Activated T-helper 1 cell treated with anti-CD3 and anti-CD28 coated beads, Interleukin-2, amount 50 U/mL, for 16 hours (primary cell): Measurements from ENCODE around the gene ATP2A3.
A peak's percentile ranks its signal among the peaks of the same experiment; 100 is the strongest.

ENCODE experiments used
- DNase-seq, 2 donors: peaks; one replicate each; pipeline ENCODE4 v3.0.0-alpha.2; 2020; ENCODE audit warnings: low read depth in 1 of 2, low spot score in 1 of 2

The ATP2A3 gene

GRCh38 chr17:3964203-3965117 is at the start of gene ATP2A3:
Gene ATP2A3, minus strand, starts transcription at chr17:3964437. Its CDS starts 146 bp downstream, at chr17:3964291.
- peak; percentile 30 to 68 for DNase-seq

- DNase-seq = no peak
Measured at GRCh38 chr17:4010754-4011153, 46.5 kb upstream of the ATP2A3 start.

GRCh38 chr17:4009186-4009785 is 45.0 kb upstream of the ATP2A3 start:
- no peak for DNase-seq

GRCh38 chr17:4008441-4009185 is 44.4 kb upstream of the ATP2A3 start:
- no peak for DNase-seq

- no peak for DNase-seq
Measured at GRCh38 chr17:4008082-4008435, 43.8 kb upstream of the ATP2A3 start.

DNA sequence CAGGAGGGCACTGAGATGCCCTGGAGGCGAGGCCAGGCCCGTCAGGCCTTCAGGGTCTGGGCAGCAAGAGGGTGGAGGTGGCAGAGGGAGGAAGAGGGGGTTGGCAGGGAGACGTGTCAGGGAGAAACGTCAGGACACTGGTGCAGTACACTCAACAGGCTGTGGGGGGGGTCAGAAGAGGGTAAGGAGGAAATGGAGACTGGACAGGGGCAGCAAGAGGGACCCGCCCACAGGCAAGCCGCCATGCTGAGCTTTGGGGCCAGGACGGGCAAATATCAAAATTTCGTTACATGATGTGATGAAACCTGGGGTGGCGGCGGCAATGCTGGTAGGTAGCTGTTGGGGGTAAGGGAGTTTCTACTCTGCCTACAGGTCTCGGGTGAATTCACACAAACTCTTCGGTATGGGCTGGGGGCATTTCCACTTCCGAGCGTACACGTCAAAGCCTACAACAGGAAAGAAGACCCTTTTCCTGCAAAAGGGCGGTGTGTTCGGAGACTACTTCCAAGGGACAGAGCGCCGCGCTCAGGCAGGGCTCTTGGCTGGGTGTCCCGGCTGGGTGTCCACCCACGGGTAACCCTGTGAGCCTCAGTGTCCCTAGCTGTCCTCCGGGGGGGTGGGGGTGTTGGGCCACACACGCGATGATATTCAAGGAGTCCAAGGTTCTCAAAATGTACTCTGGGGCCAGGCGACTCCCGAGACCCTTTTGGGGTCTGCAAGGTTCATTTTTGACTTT is 43.3 kb upstream of the ATP2A3 start:
- DNase-seq = no peak

- no peak for DNase-seq
Measured at GRCh38 chr17:4006745-4007211, 42.5 kb upstream of the ATP2A3 start.

- no peak for DNase-seq
Measured at GRCh38 chr17:4006165-4006589, 41.9 kb upstream of the ATP2A3 start.

GRCh38 chr17:4005296-4006164 is 41.3 kb upstream of the ATP2A3 start:
- no peak for DNase-seq

- DNase-seq = peak; percentile 20 to 29
Measured at GRCh38 chr17:4004517-4005295, 40.5 kb upstream of the ATP2A3 start.

DNA sequence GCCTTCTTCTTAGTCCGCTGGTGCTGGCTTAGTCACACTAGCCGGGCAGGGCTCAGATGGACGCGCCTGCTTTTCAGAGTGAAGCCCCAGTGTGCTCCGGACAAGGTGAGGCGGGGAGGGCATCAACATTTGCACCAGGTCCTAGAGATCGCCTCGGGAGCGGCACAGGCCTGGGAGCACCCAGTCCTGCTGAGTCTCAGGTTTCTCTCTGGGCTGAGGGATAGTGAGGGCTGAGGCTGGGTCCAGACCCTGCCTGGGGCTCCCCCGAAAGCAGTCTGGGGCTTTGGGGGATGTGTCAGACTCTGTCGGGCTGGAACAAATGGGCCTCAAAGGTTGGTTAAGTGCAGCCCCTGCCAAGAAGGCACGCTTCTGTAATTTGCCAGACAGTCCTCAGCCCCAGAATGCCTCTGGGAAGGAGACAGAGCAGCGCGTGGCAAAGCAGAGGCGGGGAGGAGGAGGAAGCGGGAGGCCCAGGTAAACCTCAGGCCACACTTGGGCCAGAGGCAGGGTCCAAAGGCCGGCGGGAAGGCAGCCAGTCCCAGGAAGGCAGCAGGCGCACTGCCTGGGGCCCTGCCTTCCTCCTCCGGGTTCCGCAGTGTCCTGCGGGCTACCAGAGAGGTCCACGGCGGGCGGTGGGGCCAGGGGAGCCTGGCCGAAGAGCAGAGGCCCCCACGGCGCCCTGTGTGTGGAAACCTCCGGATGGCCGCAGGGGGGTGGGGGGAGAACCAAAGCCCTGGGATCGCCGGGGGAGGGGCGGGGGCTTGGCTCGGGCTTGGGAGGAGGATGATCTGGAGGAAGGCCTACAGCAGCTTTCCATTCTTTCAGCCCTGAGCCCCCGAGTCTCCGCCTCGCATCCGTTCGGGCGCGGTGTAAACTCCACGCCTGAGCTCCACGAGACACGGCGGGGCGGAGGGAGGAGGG is 39.5 kb upstream of the ATP2A3 start:
- no peak for DNase-seq

DNA sequence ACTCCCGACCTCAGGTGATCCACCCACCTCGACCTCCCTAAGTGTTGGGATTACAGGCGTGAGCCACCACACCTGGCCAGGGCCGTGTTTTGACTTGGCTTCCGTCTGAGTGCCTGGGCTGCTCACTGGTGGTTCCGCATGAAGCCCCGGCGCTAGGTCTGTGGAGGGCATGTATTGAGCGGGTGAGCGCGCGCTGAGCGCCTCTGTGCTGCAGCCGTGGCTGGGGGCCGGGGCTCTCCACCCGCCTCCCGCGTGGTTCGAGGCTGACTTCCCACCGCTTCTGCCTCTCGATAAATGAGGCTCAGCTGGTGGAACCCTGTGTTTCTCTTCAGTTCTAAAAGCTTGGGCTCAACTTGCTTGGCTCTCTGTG is 38.9 kb upstream of the ATP2A3 start:
- no peak for DNase-seq

- DNase-seq = no peak
Measured at GRCh38 chr17:4001048-4001590, 36.9 kb upstream of the ATP2A3 start.

- DNase-seq = no peak
Measured at GRCh38 chr17:3998436-3998835, 34.2 kb upstream of the ATP2A3 start.

DNA sequence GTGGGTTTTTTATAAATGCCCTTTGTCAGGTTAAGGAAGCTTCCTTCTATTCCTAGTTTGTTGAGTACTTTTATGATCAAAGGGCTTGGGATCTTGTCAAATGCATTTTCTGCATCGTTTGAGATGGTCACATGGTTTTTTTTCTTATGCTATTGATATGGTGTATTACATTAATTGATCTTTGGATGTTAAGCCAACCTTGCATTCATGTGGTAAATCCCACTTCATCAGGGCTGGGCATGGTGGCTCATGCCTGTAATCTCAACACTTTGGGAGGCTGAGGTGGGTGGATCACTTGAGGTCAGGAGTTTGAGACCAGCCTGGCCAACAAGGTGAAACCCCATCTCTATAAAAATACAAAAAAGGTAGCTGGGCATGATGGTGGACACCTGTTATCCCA is 30.8 kb upstream of the ATP2A3 start:
- DNase-seq = no peak

DNA sequence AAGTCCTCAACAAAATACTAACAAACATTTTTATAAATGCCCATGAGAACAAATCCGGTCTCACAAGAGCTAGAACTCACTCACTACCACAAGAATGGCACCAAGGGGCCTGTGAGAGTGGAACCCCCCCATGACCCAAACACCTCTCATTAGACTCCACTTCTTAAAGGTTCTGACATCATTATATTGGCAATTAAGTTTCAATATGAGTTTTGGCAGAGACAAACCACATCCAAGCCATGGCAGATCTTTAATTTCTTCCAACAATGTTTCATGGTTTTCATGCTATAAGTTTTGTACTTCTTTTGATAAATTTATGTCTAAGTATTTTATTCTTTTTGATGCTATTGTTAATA is 30.0 kb upstream of the ATP2A3 start:
- DNase-seq = no peak

DNA sequence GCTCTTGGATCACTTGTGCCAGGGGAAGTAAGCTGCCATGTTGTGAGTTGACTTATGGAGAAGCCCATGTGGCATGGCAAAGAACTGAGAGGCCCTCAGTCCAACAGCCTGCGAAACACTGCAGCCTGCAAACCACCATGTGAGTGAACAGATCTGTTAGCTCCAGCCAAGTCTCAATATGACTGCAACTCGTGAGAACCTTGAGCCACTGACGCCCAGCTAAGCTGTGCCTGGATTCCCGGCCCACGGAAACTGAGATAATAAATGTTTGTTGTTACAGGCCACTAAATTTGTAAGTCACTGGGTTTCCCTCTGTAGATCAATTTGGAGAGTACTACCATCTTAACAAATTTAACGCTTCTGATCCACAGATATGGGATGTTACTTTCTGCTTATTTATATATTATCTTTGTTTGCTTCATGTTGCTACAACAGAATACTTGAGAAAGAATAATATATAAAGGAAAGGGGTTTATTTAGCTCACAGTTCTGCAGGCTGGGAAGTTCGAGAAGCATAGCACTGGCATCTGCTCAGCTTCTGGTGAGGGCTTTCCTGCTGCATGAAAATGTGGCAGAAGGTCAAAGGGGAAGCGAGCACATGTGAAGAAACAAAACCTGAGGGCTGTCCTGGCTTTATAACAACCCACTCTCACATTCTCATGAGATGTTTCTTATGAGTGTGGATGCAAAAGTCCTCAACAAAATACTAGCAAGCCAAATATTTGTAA is 29.4 kb upstream of the ATP2A3 start:
- no peak for DNase-seq
